SK-N-SH (cell line): ENCODE measurements around the gene CYP11A1.

ENCODE experiments used
- EZH2phosphoT487 ChIP-seq: fragments of 200-600 bp; sonication (generic); IDR thresholded peaks from 2 replicates; pipeline ENCODE4 v1.6.1; 2017; ENCODE audit warnings: low read depth, mixed run types, mild to moderate bottlenecking, antibody characterized with exemption, moderate library complexity, borderline replicate concordance
- MXI1 ChIP-seq: IDR thresholded peaks from 2 replicates; pipeline ENCODE4 v1.6.1; 2012; ENCODE audit warnings: mild to moderate bottlenecking, low read depth, low read length, improper control_type of control experiment
- POLR2AphosphoS5 ChIP-seq: IDR thresholded peaks from 2 replicates; pipeline ENCODE4 v1.6.1; 2012; ENCODE audit warnings: low read depth, low read length
- RAD21 ChIP-seq: IDR thresholded peaks from 2 replicates; pipeline ENCODE4 v1.6.1; 2012; ENCODE audit warnings: mild to moderate bottlenecking, low read length
- TF ChIP-seq, protein P1 (sequence below): IDR thresholded peaks from 2 replicates; pipeline ENCODE4 v1.4.0; 2012; ENCODE audit warnings: low read depth
- TF ChIP-seq, protein P2 (sequence below): fragments of 200-600 bp; sonication (generic); IDR thresholded peaks from 2 replicates; pipeline ENCODE4 v1.6.1; 2017; ENCODE audit warnings: antibody characterized with exemption, mild to moderate bottlenecking, moderate library complexity

DNA sequence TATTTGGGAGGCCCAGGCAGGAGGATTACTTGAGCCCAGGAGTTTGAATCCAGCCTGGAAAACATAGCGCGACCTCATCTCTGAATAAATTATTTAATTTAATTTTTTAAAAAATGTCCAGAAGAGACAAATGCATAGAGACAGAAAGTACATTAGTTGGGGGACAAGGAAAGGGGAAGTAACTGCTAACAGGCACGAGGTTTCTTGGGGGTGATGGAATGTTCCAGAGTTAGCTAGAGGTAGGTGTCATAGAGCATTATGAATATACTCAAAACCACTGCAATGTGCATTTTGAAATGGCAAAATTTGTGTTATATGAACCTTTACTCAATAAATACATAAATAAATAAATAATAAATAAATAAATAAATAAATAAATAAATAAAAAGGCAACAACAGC lies 31.7 kb upstream of the CYP11A1 start:
- TF ChIP-seq RAD21, result no peak
- TF ChIP-seq, protein P1, sequence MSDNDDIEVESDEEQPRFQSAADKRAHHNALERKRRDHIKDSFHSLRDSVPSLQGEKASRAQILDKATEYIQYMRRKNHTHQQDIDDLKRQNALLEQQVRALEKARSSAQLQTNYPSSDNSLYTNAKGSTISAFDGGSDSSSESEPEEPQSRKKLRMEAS, result no peak
- no peak for TF ChIP-seq MXI1
- TF ChIP-seq, protein P2, sequence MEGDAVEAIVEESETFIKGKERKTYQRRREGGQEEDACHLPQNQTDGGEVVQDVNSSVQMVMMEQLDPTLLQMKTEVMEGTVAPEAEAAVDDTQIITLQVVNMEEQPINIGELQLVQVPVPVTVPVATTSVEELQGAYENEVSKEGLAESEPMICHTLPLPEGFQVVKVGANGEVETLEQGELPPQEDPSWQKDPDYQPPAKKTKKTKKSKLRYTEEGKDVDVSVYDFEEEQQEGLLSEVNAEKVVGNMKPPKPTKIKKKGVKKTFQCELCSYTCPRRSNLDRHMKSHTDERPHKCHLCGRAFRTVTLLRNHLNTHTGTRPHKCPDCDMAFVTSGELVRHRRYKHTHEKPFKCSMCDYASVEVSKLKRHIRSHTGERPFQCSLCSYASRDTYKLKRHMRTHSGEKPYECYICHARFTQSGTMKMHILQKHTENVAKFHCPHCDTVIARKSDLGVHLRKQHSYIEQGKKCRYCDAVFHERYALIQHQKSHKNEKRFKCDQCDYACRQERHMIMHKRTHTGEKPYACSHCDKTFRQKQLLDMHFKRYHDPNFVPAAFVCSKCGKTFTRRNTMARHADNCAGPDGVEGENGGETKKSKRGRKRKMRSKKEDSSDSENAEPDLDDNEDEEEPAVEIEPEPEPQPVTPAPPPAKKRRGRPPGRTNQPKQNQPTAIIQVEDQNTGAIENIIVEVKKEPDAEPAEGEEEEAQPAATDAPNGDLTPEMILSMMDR, result no peak
- no peak for TF ChIP-seq POLR2AphosphoS5
- TF ChIP-seq EZH2phosphoT487, result no peak
